ENCODE data around the gene MACROD2. TPM values are rescaled to one million over a fixed set of nuclear protein-coding genes. Genes with fewer than 3 reads are reported as not detected.

MACROD2 gene
- total and polyA plus RNA-seq, 2 of the 4 experiments (the other 2 are of a cell fraction), result not detected

- no peak overlapping the region for H3K56ac ChIP-seq (ENCODE audit: extremely low read depth, insufficient read depth, low read length)
- H4K91ac ChIP-seq (ENCODE audit: insufficient read depth, low read depth, low read length), result no peak overlapping the region
- no peak overlapping the region for H3K14ac ChIP-seq (replicated peaks; ENCODE audit: low read depth, low read length)
- H3K4me1 ChIP-seq (ENCODE audit: control insufficient read depth, insufficient read depth, low read length), result no peaks in the 10 kb centered on the region
- no peaks in the 10 kb centered on the region for H4K20me1 ChIP-seq (ENCODE audit: insufficient read depth, low read length)
- DNase-seq (no peak), ATAC-seq (ENCODE audit: low read depth) (no peak)
- no peak overlapping the region for H3K18ac ChIP-seq (ENCODE audit: low read depth, low read length)
- BruUV-seq (replicated peaks), result no TSS peak
- dilution Hi-C loops (cut with HindIII; ENCODE audit: low sequenced_read_pairs, unreplicated experiment), result no loop called here
- H3K4me2 ChIP-seq (ENCODE audit: low read depth, low read length), result no peak overlapping the region
- no peak overlapping the region for H3K4ac ChIP-seq (ENCODE audit: low read depth, low read length)
- H3K4me3 ChIP-seq (ENCODE audit: insufficient read depth, low read depth, low read length), result no peak overlapping the region
- H2BK120ac ChIP-seq (ENCODE audit: low read depth, low read length), result no peak overlapping the region
- no peaks in the 10 kb centered on the region for H3K36me3 ChIP-seq (ENCODE audit: control insufficient read depth, insufficient read depth, low read length)
- in situ Hi-C loops (cut with MboI; ENCODE audit: low sequenced_read_pairs), result no loop called here
- no peaks in the 10 kb centered on the region for H3K79me1 ChIP-seq (ENCODE audit: low read depth in 1 of 2, low read length in 2 of 2)
- CTCF ChIA-PET, result no interaction called here
- H3K9ac ChIP-seq (ENCODE audit: low read depth, low read length), result no peak overlapping the region
- no CpG with 5 or more reads among the region's 3 CpGs for WGBS, 2 experiments (ENCODE audit: extremely low coverage in 2 of 2, insufficient read length in 1 of 2)
- no peak overlapping the region for H4K5ac ChIP-seq (ENCODE audit: low read depth, low read length)
- no peak overlapping the region for H3K23ac ChIP-seq (ENCODE audit: low read depth, low read length)
- POLR2A ChIA-PET (ENCODE audit: unreplicated experiment), result no interaction called here
- no peak overlapping the region for H4K8ac ChIP-seq (ENCODE audit: low read depth in 2 of 2, low read length in 2 of 2)
- intact Hi-C loops (cut with micrococcal nuclease), result no loop called here
- no peak overlapping the region for H2BK20ac ChIP-seq (ENCODE audit: low read depth, low read length)
- no peaks in the 10 kb centered on the region for H3K9me1 ChIP-seq (ENCODE audit: insufficient read depth, low read length)
- no peak overlapping the region for H2BK5ac ChIP-seq (ENCODE audit: low read depth, low read length, poor library complexity, severe bottlenecking)
- no peak overlapping the region for H2AFZ ChIP-seq (replicated peaks; ENCODE audit: low read length, poor library complexity)
- no peak overlapping the region for H2BK15ac ChIP-seq (ENCODE audit: low read depth, low read length)
- no peak for TF ChIP-seq USF2 (IDR thresholded peaks at IDR 0.05; ENCODE audit: low read depth, low read length)
- TF ChIP-seq FOS (IDR thresholded peaks at IDR 0.05; ENCODE audit: low read depth, low read length), result no peak
- TF ChIP-seq MAZ (IDR thresholded peaks at IDR 0.05; ENCODE audit: borderline replicate concordance, low read depth, low read length), result no peak
- TF ChIP-seq RFX5 (IDR thresholded peaks at IDR 0.05; ENCODE audit: low read depth, low read length), result no peak
- no peak for TF ChIP-seq SMC3 (IDR thresholded peaks at IDR 0.05; ENCODE audit: low read depth, low read length)
- TF ChIP-seq, protein P1, sequence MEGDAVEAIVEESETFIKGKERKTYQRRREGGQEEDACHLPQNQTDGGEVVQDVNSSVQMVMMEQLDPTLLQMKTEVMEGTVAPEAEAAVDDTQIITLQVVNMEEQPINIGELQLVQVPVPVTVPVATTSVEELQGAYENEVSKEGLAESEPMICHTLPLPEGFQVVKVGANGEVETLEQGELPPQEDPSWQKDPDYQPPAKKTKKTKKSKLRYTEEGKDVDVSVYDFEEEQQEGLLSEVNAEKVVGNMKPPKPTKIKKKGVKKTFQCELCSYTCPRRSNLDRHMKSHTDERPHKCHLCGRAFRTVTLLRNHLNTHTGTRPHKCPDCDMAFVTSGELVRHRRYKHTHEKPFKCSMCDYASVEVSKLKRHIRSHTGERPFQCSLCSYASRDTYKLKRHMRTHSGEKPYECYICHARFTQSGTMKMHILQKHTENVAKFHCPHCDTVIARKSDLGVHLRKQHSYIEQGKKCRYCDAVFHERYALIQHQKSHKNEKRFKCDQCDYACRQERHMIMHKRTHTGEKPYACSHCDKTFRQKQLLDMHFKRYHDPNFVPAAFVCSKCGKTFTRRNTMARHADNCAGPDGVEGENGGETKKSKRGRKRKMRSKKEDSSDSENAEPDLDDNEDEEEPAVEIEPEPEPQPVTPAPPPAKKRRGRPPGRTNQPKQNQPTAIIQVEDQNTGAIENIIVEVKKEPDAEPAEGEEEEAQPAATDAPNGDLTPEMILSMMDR (conservative IDR thresholded peaks at IDR 0.05; ENCODE audit: low read depth, low read length), result no peak
- TF ChIP-seq ELK1 (IDR thresholded peaks at IDR 0.05; ENCODE audit: borderline replicate concordance, low read depth, low read length), result no peak
- TF ChIP-seq RAD21 (IDR thresholded peaks at IDR 0.05; ENCODE audit: low read length), result no peak
- no peak for TF ChIP-seq CHD1 (IDR thresholded peaks at IDR 0.05; ENCODE audit: low read depth, low read length)
- no peak for TF ChIP-seq BHLHE40 (IDR thresholded peaks at IDR 0.05; ENCODE audit: low read depth, low read length)
- TF ChIP-seq NFE2L2 (IDR thresholded peaks at IDR 0.05; ENCODE audit: low read depth, low read length), result no peak
- no peak for TF ChIP-seq RCOR1 (IDR thresholded peaks at IDR 0.05; ENCODE audit: insufficient replicate concordance, low read length)
- no peak for TF ChIP-seq MXI1 (IDR thresholded peaks at IDR 0.05; ENCODE audit: borderline replicate concordance, low read depth, low read length)
- no peak for TF ChIP-seq MAFK (IDR thresholded peaks at IDR 0.05; ENCODE audit: low read depth, low read length)
- TF ChIP-seq POLR2A (IDR thresholded peaks at IDR 0.05; ENCODE audit: low read depth, low read length), result no peak
- TF ChIP-seq CEBPB (IDR thresholded peaks at IDR 0.05; ENCODE audit: low read depth, low read length), result no peak
- H3K27ac ChIP-seq (ENCODE audit: insufficient read depth, low read length), result no peak overlapping the region
- H3K27me3 ChIP-seq (ENCODE audit: control insufficient read depth, insufficient read depth, low read length), result no peaks in the 10 kb centered on the region
- no peaks in the 10 kb centered on the region; the same call in 1 of the 2 replicates for H3K9me3 ChIP-seq (ENCODE audit: control insufficient read depth, insufficient read depth, low read length)
- H2AK5ac ChIP-seq (ENCODE audit: low read depth, low read length), result no peak overlapping the region
- no peak overlapping the region for H2AK9ac ChIP-seq (replicated peaks; ENCODE audit: low read depth, low read length, poor library complexity)
These were observed 2048.6 kb downstream of the MACROD2 start for GRCh38 chr20:16043931-16044330.

Measured in IMR-90 (cell line).